ENCODE data around the gene TPGS2. TPM values are rescaled to one million over a fixed set of nuclear protein-coding genes. Genes with fewer than 3 reads are reported as not detected.
A peak's percentile ranks its signal among the peaks of the same experiment; 100 is the strongest.

TPGS2 gene
- polyA plus RNA-seq, 1 experiment, result 302 TPM

DNA sequence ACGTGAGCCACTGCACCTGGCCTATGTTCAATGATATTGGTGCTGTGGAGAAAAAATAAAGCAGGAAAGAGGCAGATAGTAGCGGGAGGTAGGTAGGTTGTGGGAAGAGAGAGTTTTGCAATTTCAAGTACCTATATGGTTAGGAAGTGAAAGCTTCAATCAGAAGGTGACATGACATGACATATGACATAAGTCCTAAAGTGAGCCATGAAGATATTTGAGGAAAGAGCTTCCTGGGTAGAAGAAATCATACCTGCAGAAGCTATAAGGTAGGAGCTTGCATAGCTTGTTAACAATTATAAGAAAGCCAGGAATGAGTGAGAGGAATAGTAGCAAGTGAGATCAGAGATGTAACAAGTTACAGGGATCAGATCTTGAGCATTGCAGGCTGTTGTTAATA is 4.3 kb upstream of the TPGS2 start:
- CTCF ChIA-PET, result no interaction called here
- H3K27me3 ChIP-seq (ENCODE audit: control insufficient read depth, insufficient read depth, low read length), result no peaks in the 10 kb centered on the region
- POLR2A ChIA-PET, result interaction anchor here (0.7 kb wide), 1 partner anchor 21 kb away, joined by 12 read pairs; no protein-coding TSS in a partner anchor

DNA sequence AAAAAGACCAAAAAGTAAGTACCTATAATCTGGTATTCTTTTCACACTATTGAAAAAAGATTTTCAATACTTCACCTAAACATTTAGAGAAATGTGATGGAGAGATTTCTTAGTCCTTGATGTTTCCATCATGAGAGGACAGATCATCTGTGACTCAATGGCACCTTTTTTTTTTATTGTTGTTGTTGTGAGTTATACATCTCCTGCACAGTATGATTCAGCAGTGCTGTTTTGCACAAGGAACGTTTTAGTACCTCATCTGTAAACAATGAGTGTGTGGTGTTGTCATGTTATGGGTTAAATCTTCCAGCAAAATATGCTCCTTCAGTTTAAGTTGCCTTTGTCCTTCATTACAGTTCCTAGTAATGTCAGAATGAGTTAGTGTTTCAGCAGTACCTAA is 2.3 kb upstream of the TPGS2 start:
- TF ChIP-seq, protein P1, sequence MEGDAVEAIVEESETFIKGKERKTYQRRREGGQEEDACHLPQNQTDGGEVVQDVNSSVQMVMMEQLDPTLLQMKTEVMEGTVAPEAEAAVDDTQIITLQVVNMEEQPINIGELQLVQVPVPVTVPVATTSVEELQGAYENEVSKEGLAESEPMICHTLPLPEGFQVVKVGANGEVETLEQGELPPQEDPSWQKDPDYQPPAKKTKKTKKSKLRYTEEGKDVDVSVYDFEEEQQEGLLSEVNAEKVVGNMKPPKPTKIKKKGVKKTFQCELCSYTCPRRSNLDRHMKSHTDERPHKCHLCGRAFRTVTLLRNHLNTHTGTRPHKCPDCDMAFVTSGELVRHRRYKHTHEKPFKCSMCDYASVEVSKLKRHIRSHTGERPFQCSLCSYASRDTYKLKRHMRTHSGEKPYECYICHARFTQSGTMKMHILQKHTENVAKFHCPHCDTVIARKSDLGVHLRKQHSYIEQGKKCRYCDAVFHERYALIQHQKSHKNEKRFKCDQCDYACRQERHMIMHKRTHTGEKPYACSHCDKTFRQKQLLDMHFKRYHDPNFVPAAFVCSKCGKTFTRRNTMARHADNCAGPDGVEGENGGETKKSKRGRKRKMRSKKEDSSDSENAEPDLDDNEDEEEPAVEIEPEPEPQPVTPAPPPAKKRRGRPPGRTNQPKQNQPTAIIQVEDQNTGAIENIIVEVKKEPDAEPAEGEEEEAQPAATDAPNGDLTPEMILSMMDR (IDR thresholded peaks at IDR 0.05; ENCODE audit: low read depth, low read length), result no peak
- H3K9me3 ChIP-seq (ENCODE audit: control insufficient read depth, insufficient read depth, low read length), result no peaks in the 10 kb centered on the region; the same call in 1 of the 2 replicates
- H3K27ac ChIP-seq (ENCODE audit: low read depth, low read length), result no peak overlapping the region
- ChIA-PET POLR2A (no interaction called here), CTCF (no interaction called here)
- H3K4me3 ChIP-seq (ENCODE audit: low read depth, low read length), result no peak overlapping the region
- no peaks in the 10 kb centered on the region for H3K27me3 ChIP-seq (ENCODE audit: control insufficient read depth, insufficient read depth, low read length)
- DNase-seq (ENCODE audit: low read depth, low spot score), result no peak

More for the DNA sequence above, 4.3 kb upstream of the TPGS2 start:
- DNase-seq (ENCODE audit: low read depth, low spot score), result no peak
- TF ChIP-seq, protein P1 (IDR thresholded peaks at IDR 0.05; ENCODE audit: low read depth, low read length), result no peak
- Histone ChIP-seq H3K4me3 (ENCODE audit: low read depth, low read length) (no peak overlapping the region), H3K27ac (ENCODE audit: low read depth, low read length) (no peak overlapping the region), H3K9me3 (ENCODE audit: control insufficient read depth, insufficient read depth, low read length) (no peaks in the 10 kb centered on the region; the same call in 1 of the 2 replicates)

DNA sequence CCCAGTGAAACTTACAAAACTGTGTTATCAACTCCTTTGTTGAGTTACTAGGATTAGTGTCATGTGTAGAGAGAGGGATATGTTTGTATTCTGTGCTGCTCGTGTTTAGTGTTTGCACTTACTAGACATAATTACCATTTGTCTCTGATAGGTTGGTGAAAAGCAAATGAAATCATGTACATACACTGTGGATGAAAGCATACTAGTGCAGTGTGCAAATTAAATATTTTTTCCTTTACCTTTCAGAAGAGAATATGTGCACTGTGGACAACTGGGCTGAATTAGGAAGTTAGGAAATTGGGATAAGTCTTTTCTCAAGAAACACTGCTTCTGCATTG is 1.3 kb upstream of the TPGS2 start:
- DNase-seq (ENCODE audit: low read depth, low spot score), result no peak
- POLR2A ChIA-PET, result no interaction called here
- Histone ChIP-seq H3K27ac (ENCODE audit: low read depth, low read length) (no peak overlapping the region), H3K27me3 (ENCODE audit: control insufficient read depth, insufficient read depth, low read length) (no peaks in the 10 kb centered on the region), H3K4me3 (ENCODE audit: low read depth, low read length) (peak overlapping the region; percentile 98), H3K9me3 (ENCODE audit: control insufficient read depth, insufficient read depth, low read length) (no peaks in the 10 kb centered on the region; the same call in 1 of the 2 replicates)
- TF ChIP-seq, protein P1 (IDR thresholded peaks at IDR 0.05; ENCODE audit: low read depth, low read length), result no peak
- CTCF ChIA-PET, result interaction anchor here (1.3 to 2.0 kb wide), 4 partner anchors 9 to 66 kb away, joined by 3 to 12 read pairs (median 6); no protein-coding TSS in a partner anchor

GRCh38 chr18:36829362-36830157 is 758 bp upstream of the TPGS2 start:
- CTCF ChIA-PET, result interaction anchor here (0.6 to 2.0 kb wide), 12 partner anchors 10 to 1140 kb away, joined by 3 to 13 read pairs (median 6); no protein-coding TSS in a partner anchor
- Histone ChIP-seq H3K27ac (ENCODE audit: low read depth, low read length) (peak overlapping the region; percentile 66), H3K4me3 (ENCODE audit: low read depth, low read length) (peak overlapping the region; percentile 98), H3K9me3 (ENCODE audit: control insufficient read depth, insufficient read depth, low read length) (no peaks in the 10 kb centered on the region; the same call in 1 of the 2 replicates), H3K27me3 (ENCODE audit: control insufficient read depth, insufficient read depth, low read length) (no peaks in the 10 kb centered on the region)
- TF ChIP-seq, protein P1 (IDR thresholded peaks at IDR 0.05; ENCODE audit: low read depth, low read length), result no peak
- POLR2A ChIA-PET, result interaction anchor here (1.1 to 1.3 kb wide), 2 partner anchors 16 to 20 kb away, joined by 3 read pairs; no protein-coding TSS in a partner anchor
- DNase-seq (ENCODE audit: low read depth, low spot score), result no peak

- CTCF ChIA-PET, result interaction anchor here (0.6 to 2.0 kb wide), 7 partner anchors 10 to 1769 kb away, joined by 3 to 13 read pairs (median 5); no protein-coding TSS in a partner anchor
- Histone ChIP-seq H3K4me3 (ENCODE audit: low read depth, low read length) (peak overlapping the region; percentile 98), H3K9me3 (ENCODE audit: control insufficient read depth, insufficient read depth, low read length) (no peaks in the 10 kb centered on the region; the same call in 1 of the 2 replicates), H3K27ac (ENCODE audit: low read depth, low read length) (peak overlapping the region; percentile 83), H3K27me3 (ENCODE audit: control insufficient read depth, insufficient read depth, low read length) (no peaks in the 10 kb centered on the region)
- POLR2A ChIA-PET, result interaction anchor here (1.1 to 1.3 kb wide), 3 partner anchors 15 to 22 kb away, joined by 3 to 4 read pairs (median 3); no protein-coding TSS in a partner anchor
- DNase-seq (ENCODE audit: low read depth, low spot score), result no peak
- TF ChIP-seq, protein P1 (IDR thresholded peaks at IDR 0.05; ENCODE audit: low read depth, low read length), result no peak
Measured at GRCh38 chr18:36828157-36828629, 609 bp downstream of the TPGS2 start.
